ENCODE measurements around the gene PTPRA. TPM values are rescaled to one million over a fixed set of nuclear protein-coding genes. Genes with fewer than 3 reads are reported as not detected.
A peak's percentile ranks its signal among the peaks of the same experiment; 100 is the strongest.
"Not testable (repeated sequence)": the region's sequence is repeated elsewhere in the genome, so short reads cannot be mapped to it uniquely, and the experiment has no call there.

The PTPRA gene
- polyA plus RNA-seq, 3 donors from 2014 or later: 39.5 to 63.5 (median 60.0) TPM

DNA sequence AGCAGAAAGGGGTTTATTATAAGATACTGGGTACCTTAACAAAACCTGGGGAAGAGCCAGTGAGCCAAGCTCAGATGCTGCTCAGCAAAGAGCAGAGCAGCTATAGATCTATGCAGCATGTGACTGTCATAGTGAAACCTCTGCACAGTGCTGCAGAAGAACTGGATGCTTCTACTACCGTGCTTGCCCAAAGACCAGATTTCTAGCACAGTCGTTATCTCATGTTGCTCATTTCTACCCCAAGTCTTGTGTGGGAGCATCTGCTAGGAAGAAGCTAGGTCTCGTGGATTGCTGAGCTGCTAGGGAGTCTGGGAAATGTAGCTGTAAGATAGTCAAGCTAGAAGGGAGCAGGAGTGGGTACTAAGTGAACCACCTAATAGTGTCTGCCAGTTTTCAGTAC lies 138.5 kb downstream of the PTPRA start:
- DNase-seq: no peak
- no peak overlapping the region for H3K4me3 Mint-ChIP-seq
- peaks cover 0 to 5% (median 3%) of the 10 kb centered on the region in 3 donors for H3K27me3 Mint-ChIP-seq (ENCODE audit: low read depth in 3 of 3)
- no peaks in the 10 kb centered on the region for H3K9me3 Mint-ChIP-seq
- H3K4me1 Mint-ChIP-seq: no peaks in the 10 kb centered on the region
- H3K27ac Mint-ChIP-seq: peak overlapping the region in 2 of 6 donors; percentile 34 to 55
- H3K36me3 Mint-ChIP-seq: peaks cover 16 to 42% (median 32%) of the 10 kb centered on the region in 3 donors

- H3K27ac Mint-ChIP-seq: no peak overlapping the region
- no peak overlapping the region for H3K4me3 Mint-ChIP-seq
- H3K9me3 Mint-ChIP-seq: no peaks in the 10 kb centered on the region
- no peaks in the 10 kb centered on the region for H3K4me1 Mint-ChIP-seq
- H3K36me3 Mint-ChIP-seq: peaks cover 9 to 38% (median 29%) of the 10 kb centered on the region in 3 donors
- H3K27me3 Mint-ChIP-seq (ENCODE audit: low read depth in 3 of 3): peaks cover 0 to 5% (median 3%) of the 10 kb centered on the region in 3 donors
- no peak for DNase-seq
Observed at GRCh38 chr20:3013771-3014170, 140.5 kb downstream of the PTPRA start.

GRCh38 chr20:3014179-3014578 lies 140.9 kb downstream of the PTPRA start:
- no peak for DNase-seq
- Mint-ChIP-seq H3K9me3 (no peaks in the 10 kb centered on the region), H3K4me3 (no peak overlapping the region), H3K36me3 (peaks cover 9 to 34% (median 25%) of the 10 kb centered on the region in 3 donors), H3K27ac (no peak overlapping the region), H3K4me1 (no peaks in the 10 kb centered on the region), H3K27me3 (ENCODE audit: low read depth in 3 of 3) (peaks cover 0 to 5% (median 3%) of the 10 kb centered on the region in 3 donors)

DNA sequence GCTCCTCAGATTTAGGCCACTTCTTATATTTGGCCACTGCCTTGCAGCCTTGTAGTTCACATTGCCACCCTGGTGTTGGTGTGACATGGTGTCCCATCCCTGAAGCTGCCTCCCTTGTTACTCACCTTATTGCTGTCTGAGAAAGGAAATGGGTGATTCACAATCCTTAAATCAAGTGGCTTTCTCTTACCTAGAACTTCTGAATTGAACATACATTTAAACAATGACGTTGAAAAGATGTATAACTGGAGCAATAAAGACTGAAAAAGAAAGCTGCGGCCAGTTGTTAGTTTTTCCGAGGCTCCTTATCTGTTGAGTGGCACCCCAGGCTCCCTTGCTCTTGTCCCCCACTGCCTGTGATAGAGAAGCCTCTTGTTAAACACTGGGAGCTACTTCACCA lies 141.4 kb downstream of the PTPRA start:
- no peak for DNase-seq
- Mint-ChIP-seq H3K36me3 (peaks cover 9 to 30% (median 20%) of the 10 kb centered on the region in 3 donors), H3K27me3 (ENCODE audit: low read depth in 3 of 3) (peaks cover 0 to 3% (median 2%) of the 10 kb centered on the region in 3 donors), H3K9me3 (no peaks in the 10 kb centered on the region), H3K4me3 (no peak overlapping the region), H3K27ac (peak overlapping the region in 1 of 6 donors; percentile 73), H3K4me1 (no peaks in the 10 kb centered on the region)

DNA sequence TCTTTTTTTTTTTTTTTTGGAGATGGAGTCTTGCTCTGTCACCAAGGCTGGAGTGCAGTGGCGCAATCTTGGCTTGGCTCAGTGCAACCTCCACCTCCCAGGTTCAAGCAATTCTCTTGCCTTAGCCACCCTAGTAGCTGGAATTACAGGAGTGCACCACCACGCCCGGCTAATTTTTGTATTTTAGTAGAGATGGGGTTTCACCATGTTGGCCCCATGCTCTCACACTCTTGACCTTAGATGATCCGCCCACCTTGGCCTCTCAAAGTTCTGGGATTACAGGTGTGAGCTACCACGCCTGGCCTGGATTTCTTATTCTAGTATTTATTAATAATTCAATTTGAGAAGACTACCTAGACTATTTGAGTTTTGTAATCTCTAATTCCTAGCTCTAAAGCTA lies 142.0 kb downstream of the PTPRA start:
- not testable (repeated sequence) for H3K9me3 Mint-ChIP-seq; H3K4me3 Mint-ChIP-seq; H3K27ac Mint-ChIP-seq; DNase-seq; H3K27me3 Mint-ChIP-seq (ENCODE audit: low read depth in 3 of 3); H3K4me1 Mint-ChIP-seq
- H3K36me3 Mint-ChIP-seq: peaks cover 9 to 30% (median 19%) of the 10 kb centered on the region in 3 donors

DNA sequence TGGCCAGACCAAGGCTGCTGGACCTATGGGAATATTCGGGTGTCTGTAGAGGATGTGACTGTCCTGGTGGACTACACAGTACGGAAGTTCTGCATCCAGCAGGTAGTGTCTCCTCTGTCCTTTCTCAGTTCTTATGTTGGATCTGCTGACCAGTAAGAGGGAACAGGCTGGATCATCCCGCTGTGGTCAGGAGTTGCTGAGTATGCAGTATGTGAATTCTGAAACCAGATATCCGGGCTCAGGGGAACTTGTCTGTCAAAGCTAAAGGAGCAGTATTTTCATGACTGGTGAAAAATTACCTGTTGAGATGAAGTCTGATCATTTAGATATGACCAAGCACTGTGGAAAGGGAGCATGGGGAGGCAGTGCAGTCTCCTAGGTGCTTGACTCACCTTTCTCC lies 148.0 kb downstream of the PTPRA start:
- peak overlapping the region in 1 of 6 donors; percentile 53 for H3K27ac Mint-ChIP-seq
- peaks cover 17 to 61% (median 27%) of the 10 kb centered on the region in 3 donors for H3K36me3 Mint-ChIP-seq
- no peak for DNase-seq
- no peak overlapping the region for H3K4me3 Mint-ChIP-seq
- H3K4me1 Mint-ChIP-seq: no peaks in the 10 kb centered on the region
- H3K9me3 Mint-ChIP-seq: no peaks in the 10 kb centered on the region
- H3K27me3 Mint-ChIP-seq (ENCODE audit: low read depth in 3 of 3): peaks cover 0 to 6% (median 2%) of the 10 kb centered on the region in 3 donors

DNA sequence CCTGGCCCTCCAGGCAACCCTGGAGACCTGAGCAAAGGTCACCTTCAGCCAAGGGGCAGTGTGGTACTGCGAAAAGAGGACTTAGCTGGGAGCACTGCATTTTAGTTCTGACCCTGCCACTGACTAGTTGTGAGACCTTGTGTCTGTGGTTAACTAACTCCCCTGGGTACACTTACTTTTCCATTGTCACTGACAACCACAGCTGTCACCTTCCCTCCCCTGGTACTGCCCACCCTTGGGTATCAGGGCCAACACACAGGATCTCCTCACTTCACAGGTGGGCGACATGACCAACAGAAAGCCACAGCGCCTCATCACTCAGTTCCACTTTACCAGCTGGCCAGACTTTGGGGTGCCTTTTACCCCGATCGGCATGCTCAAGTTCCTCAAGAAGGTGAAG lies 148.5 kb downstream of the PTPRA start:
- no peak for DNase-seq
- Mint-ChIP-seq H3K9me3 (no peaks in the 10 kb centered on the region), H3K36me3 (peaks cover 21 to 61% (median 27%) of the 10 kb centered on the region in 3 donors), H3K4me1 (no peaks in the 10 kb centered on the region), H3K27me3 (ENCODE audit: low read depth in 3 of 3) (peaks cover 0 to 7% (median 2%) of the 10 kb centered on the region in 3 donors), H3K4me3 (no peak overlapping the region), H3K27ac (peak overlapping the region in 4 of 6 donors; percentile 25 to 60 (median 53))

- not testable (repeated sequence) for H3K27me3 Mint-ChIP-seq (ENCODE audit: low read depth in 3 of 3); H3K4me3 Mint-ChIP-seq; H3K9me3 Mint-ChIP-seq; DNase-seq; H3K4me1 Mint-ChIP-seq
- peak overlapping the region in 3 of 6 donors; percentile 9 to 52 (median 12) for H3K27ac Mint-ChIP-seq
- peaks cover 21 to 61% (median 22%) of the 10 kb centered on the region in 3 donors for H3K36me3 Mint-ChIP-seq
Observed at GRCh38 chr20:3022559-3023490, 149.5 kb downstream of the PTPRA start.

DNA sequence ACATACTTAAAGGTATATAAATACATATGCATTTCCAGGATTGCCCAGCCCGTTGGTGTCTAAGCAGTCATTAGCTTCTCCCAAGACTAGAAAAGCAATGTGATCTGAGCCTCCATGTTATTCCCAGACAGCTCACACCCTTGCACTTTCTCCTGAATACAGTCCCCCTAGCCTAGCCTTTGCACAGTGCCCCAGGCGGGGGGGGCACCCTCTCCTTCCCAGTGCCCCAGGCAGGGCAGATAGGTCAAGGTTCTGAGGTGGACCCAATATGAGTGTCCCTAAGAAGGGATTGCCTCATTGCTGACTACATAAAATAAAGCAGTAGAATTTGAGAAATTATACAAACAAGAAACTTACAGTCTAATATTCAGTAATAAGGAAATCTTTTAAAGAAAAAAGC lies 154.7 kb downstream of the PTPRA start:
- Mint-ChIP-seq H3K4me1 (no peaks in the 10 kb centered on the region), H3K9me3 (no peaks in the 10 kb centered on the region), H3K27me3 (ENCODE audit: low read depth in 3 of 3) (peaks cover 2 to 9% (median 2%) of the 10 kb centered on the region in 3 donors), H3K36me3 (peaks cover 13 to 47% (median 19%) of the 10 kb centered on the region in 3 donors), H3K4me3 (no peak overlapping the region), H3K27ac (peak overlapping the region in 2 of 6 donors; percentile 35 to 42)
- DNase-seq: no peak

DNA sequence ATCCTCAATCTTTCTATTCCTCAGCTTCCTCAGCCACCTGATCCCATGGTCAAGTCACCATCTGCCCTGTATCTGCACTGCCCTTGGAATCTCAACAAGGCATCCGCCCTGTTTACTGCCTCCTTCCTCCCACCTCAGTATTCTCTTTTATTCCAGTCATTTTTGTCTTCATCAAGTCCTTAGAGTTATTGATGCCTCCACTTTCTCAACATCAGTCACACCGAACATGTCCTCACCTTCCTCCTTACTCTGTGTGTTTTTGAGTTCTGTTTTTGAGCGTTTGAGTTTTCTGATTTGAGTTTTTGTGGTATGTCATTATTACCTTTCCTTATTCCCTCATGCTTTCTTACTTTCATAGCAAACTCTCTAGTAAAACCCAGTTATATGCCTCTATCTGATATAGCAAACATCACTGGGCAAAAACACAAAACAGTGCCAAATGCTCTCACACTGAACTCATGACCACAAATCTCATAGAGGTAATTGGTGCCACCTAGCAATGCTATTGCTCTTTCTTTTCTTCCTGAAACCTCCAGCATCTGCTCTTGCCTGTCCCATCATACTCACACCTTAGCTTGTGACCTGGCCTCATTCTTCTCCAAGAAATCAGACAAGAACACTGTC lies 158.4 kb downstream of the PTPRA start:
- Mint-ChIP-seq H3K27me3 (ENCODE audit: low read depth in 3 of 3) (peaks cover 2 to 6% (median 2%) of the 10 kb centered on the region in 3 donors), H3K27ac (no peak overlapping the region), H3K36me3 (peaks cover 4 to 54% (median 28%) of the 10 kb centered on the region in 3 donors), H3K4me1 (no peaks in the 10 kb centered on the region), H3K9me3 (no peaks in the 10 kb centered on the region), H3K4me3 (no peak overlapping the region)
- no peak for DNase-seq

GRCh38 chr20:3032624-3033023 lies 159.3 kb downstream of the PTPRA start:
- Mint-ChIP-seq H3K4me3 (no peak overlapping the region), H3K9me3 (no peaks in the 10 kb centered on the region), H3K27ac (no peak overlapping the region), H3K4me1 (no peaks in the 10 kb centered on the region), H3K36me3 (peaks cover 0 to 47% (median 26%) of the 10 kb centered on the region in 3 donors), H3K27me3 (ENCODE audit: low read depth in 3 of 3) (peaks cover 2 to 4% (median 2%) of the 10 kb centered on the region in 3 donors)
- DNase-seq: no peak

DNA sequence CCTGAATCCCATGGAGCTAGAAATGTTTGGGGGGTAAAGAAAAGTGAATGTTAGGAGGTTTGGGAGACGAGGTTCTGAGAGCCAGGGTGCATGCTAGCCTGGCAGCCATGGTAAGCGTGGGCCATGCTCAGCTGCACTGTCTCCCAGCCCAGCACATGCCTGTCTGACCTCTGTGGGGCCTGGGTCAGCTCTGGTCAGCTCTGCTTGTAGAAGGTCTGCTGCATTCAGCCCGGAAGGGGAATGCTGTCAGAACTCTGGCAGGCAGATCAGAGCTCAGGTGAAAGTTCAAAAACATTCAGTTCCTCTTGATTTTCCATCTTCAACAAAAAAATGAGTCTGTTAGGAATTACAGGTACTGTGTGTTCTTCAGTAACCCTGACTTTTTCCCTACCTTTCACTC lies 164.4 kb downstream of the PTPRA start:
- Mint-ChIP-seq H3K27ac (peak overlapping the region in 1 of 6 donors; percentile 30), H3K9me3 (no peaks in the 10 kb centered on the region), H3K4me3 (no peak overlapping the region), H3K4me1 (peaks cover 0 to 3% of the 10 kb centered on the region in 2 donors), H3K27me3 (ENCODE audit: low read depth in 3 of 3) (peaks cover 2 to 9% (median 4%) of the 10 kb centered on the region in 3 donors), H3K36me3 (peaks cover 5 to 53% (median 24%) of the 10 kb centered on the region in 3 donors)
- DNase-seq: no peak

DNA sequence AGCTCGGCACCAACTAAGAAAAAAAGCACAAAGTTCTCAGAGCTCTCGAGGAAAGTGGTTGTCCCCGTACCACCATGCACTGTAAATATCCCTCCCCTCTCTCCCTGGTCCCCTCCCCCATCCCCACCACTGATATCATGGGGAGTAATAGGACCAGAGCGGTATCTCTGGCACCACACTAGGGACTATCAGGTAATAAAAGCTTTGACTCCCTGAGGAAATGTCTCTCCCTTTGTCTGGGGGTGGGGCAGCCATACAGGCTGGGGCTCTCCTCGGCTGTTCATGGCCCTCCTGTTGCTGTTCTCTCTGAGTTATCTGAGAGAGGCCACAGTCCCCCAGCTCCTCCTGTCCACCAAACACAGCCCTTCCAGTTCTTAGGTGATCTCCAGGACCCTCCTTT lies 165.2 kb downstream of the PTPRA start:
- Mint-ChIP-seq H3K4me3 (no peak overlapping the region), H3K27me3 (ENCODE audit: low read depth in 3 of 3) (peaks cover 2 to 10% (median 4%) of the 10 kb centered on the region in 3 donors), H3K4me1 (peaks cover 0 to 3% of the 10 kb centered on the region in 2 donors), H3K27ac (peak overlapping the region in 5 of 6 donors; percentile 2 to 56 (median 46)), H3K9me3 (no peaks in the 10 kb centered on the region), H3K36me3 (peaks cover 5 to 53% (median 24%) of the 10 kb centered on the region in 3 donors)
- DNase-seq: no peak

GRCh38 chr20:3039426-3039825 lies 166.1 kb downstream of the PTPRA start:
- Mint-ChIP-seq H3K27ac (no peak overlapping the region), H3K4me1 (peaks cover 0 to 3% of the 10 kb centered on the region in 2 donors), H3K36me3 (peaks cover 5 to 46% (median 24%) of the 10 kb centered on the region in 3 donors), H3K4me3 (no peak overlapping the region), H3K27me3 (ENCODE audit: low read depth in 3 of 3) (peaks cover 2 to 11% (median 4%) of the 10 kb centered on the region in 3 donors), H3K9me3 (no peaks in the 10 kb centered on the region)
- DNase-seq: no peak

Measured in immature natural killer cell (primary cell).